ENCODE measurements around the gene SLC9B2. TPM values are rescaled to one million over a fixed set of nuclear protein-coding genes. Genes with fewer than 3 reads are reported as not detected.
"Not testable (repeated sequence)": the region's sequence is repeated elsewhere in the genome, so short reads cannot be mapped to it uniquely, and the experiment has no call there.

Gene SLC9B2
- total and polyA plus RNA-seq, 5 donors, result 5.0 to 12.7 (median 8.5) TPM

- peak in 2 of 3 donors; percentile 44 to 55 for DNase-seq
- ATAC-seq, result peak; percentile 47 to 52
- WGBS, result 48% methylated on average over 8 of the region's 8 CpGs
- no peaks in the 10 kb centered on the region for H3K4me1 ChIP-seq (ENCODE audit: control insufficient read depth, insufficient read depth, low read length)
- no peaks in the 10 kb centered on the region for H3K27me3 ChIP-seq (ENCODE audit: control insufficient read depth, insufficient read depth)
- H3K4me3 ChIP-seq (ENCODE audit: low read length), result peak overlapping the region; percentile 64
- no peaks in the 10 kb centered on the region for H3K9me3 ChIP-seq (ENCODE audit: control insufficient read depth, low read length)
- H3K27ac ChIP-seq (ENCODE audit: low read length), result peak overlapping the region; percentile 83
- intact Hi-C loops (cut with DNase I), result loop anchor here in 1 of 4 donors (10.0 kb wide), 1 partner anchor 564 kb away; no protein-coding TSS in a partner anchor
Measured at GRCh38 chr4:103018391-103019307, 57.9 kb downstream of the SLC9B2 start.

GRCh38 chr4:103012551-103012950, 64.0 kb downstream of the SLC9B2 start:
- intact Hi-C loops (cut with DNase I), result loop anchor here in 3 of 4 donors (5.0 to 10.0 kb wide), 3 partner anchors 390 to 565 kb away; no protein-coding TSS in a partner anchor
- H3K4me1 ChIP-seq (ENCODE audit: control insufficient read depth, insufficient read depth, low read length), result peaks cover 3% of the 10 kb centered on the region
- no peak for DNase-seq
- H3K27ac ChIP-seq (ENCODE audit: low read length), result no peak overlapping the region
- no peak overlapping the region for H3K4me3 ChIP-seq (ENCODE audit: low read length)
- H3K27me3 ChIP-seq (ENCODE audit: control insufficient read depth, insufficient read depth), result no peaks in the 10 kb centered on the region
- no peaks in the 10 kb centered on the region for H3K9me3 ChIP-seq (ENCODE audit: control insufficient read depth, low read length)
- peak in 1 of 2 donors; percentile 17 for ATAC-seq

- WGBS, result 65% methylated on average over 1 of the region's 1 CpG
- Histone ChIP-seq H3K4me1 (ENCODE audit: control insufficient read depth, insufficient read depth, low read length) (peaks cover 3% of the 10 kb centered on the region), H3K27me3 (ENCODE audit: control insufficient read depth, insufficient read depth) (no peaks in the 10 kb centered on the region), H3K4me3 (ENCODE audit: low read length) (no peak overlapping the region), H3K9me3 (ENCODE audit: control insufficient read depth, low read length) (no peaks in the 10 kb centered on the region), H3K27ac (ENCODE audit: low read length) (no peak overlapping the region)
- DNase-seq, result no peak
- intact Hi-C loops (cut with DNase I), result loop anchor here in 3 of 4 donors (5.0 to 10.0 kb wide), 3 partner anchors 390 to 565 kb away; no protein-coding TSS in a partner anchor
- peak in 1 of 2 donors; percentile 47 for ATAC-seq
Measured at GRCh38 chr4:103012060-103012459, 64.5 kb downstream of the SLC9B2 start.

- Histone ChIP-seq H3K9me3 (ENCODE audit: control insufficient read depth, low read length) (no peaks in the 10 kb centered on the region), H3K27me3 (ENCODE audit: control insufficient read depth, insufficient read depth) (no peaks in the 10 kb centered on the region), H3K4me1 (ENCODE audit: control insufficient read depth, insufficient read depth, low read length) (peaks cover 3% of the 10 kb centered on the region), H3K4me3 (ENCODE audit: low read length) (no peak overlapping the region), H3K27ac (ENCODE audit: low read length) (peak overlapping the region; percentile 6)
- intact Hi-C loops (cut with DNase I), result loop anchor here in 3 of 4 donors (5.0 to 10.0 kb wide), 3 partner anchors 389 to 564 kb away; no protein-coding TSS in a partner anchor
- peak in 2 of 3 donors; percentile 36 to 66 for DNase-seq
- peak; percentile 66 to 75 for ATAC-seq
- WGBS, result 77% methylated on average over 4 of the region's 4 CpGs
Measured at GRCh38 chr4:103011378-103012025, 65.1 kb downstream of the SLC9B2 start.

- WGBS, result 95% methylated on average over 1 of the region's 1 CpG
- Histone ChIP-seq H3K4me1 (ENCODE audit: control insufficient read depth, insufficient read depth, low read length) (peaks cover 3% of the 10 kb centered on the region), H3K27ac (ENCODE audit: low read length) (no peak overlapping the region), H3K27me3 (ENCODE audit: control insufficient read depth, insufficient read depth) (no peaks in the 10 kb centered on the region), H3K9me3 (ENCODE audit: control insufficient read depth, low read length) (no peaks in the 10 kb centered on the region), H3K4me3 (ENCODE audit: low read length) (no peak overlapping the region)
- intact Hi-C loops (cut with DNase I), result loop anchor here in 3 of 4 donors (5.0 to 10.0 kb wide), 3 partner anchors 389 to 564 kb away; no protein-coding TSS in a partner anchor
- ATAC-seq (no peak), DNase-seq (no peak)
Measured at GRCh38 chr4:103010804-103011203, 65.8 kb downstream of the SLC9B2 start.

- Histone ChIP-seq H3K27me3 (ENCODE audit: control insufficient read depth, insufficient read depth) (no peaks in the 10 kb centered on the region), H3K4me3 (ENCODE audit: low read length) (no peak overlapping the region), H3K27ac (ENCODE audit: low read length) (no peak overlapping the region), H3K9me3 (ENCODE audit: control insufficient read depth, low read length) (no peaks in the 10 kb centered on the region), H3K4me1 (ENCODE audit: control insufficient read depth, insufficient read depth, low read length) (peaks cover 3% of the 10 kb centered on the region)
- ATAC-seq (peak; percentile 81 to 85), DNase-seq (peak in 1 of 3 donors; percentile 38)
- intact Hi-C loops (cut with DNase I), result loop anchor here (2.0 to 10.0 kb wide), 4 partner anchors 387 to 564 kb away; no protein-coding TSS in a partner anchor
- WGBS, result 68% methylated on average over 15 of the region's 15 CpGs
Measured at GRCh38 chr4:103008875-103009729, 67.5 kb downstream of the SLC9B2 start.

- H3K4me3 ChIP-seq (ENCODE audit: low read length), result no peak overlapping the region
- H3K9me3 ChIP-seq (ENCODE audit: control insufficient read depth, low read length), result no peaks in the 10 kb centered on the region
- ATAC-seq (no peak), DNase-seq (no peak)
- no peak overlapping the region for H3K27ac ChIP-seq (ENCODE audit: low read length)
- WGBS, result 62% methylated on average over 2 of the region's 2 CpGs
- H3K4me1 ChIP-seq (ENCODE audit: control insufficient read depth, insufficient read depth, low read length), result no peaks in the 10 kb centered on the region
- H3K27me3 ChIP-seq (ENCODE audit: control insufficient read depth, insufficient read depth), result no peaks in the 10 kb centered on the region
- intact Hi-C loops (cut with DNase I), result loop anchor here in 2 of 4 donors (10.0 kb wide), 2 partner anchors 548 to 558 kb away; no protein-coding TSS in a partner anchor
Measured at GRCh38 chr4:103002551-103002950, 74.0 kb downstream of the SLC9B2 start.

GRCh38 chr4:102994803-102995202, 81.8 kb downstream of the SLC9B2 start:
- 81% methylated on average over 1 of the region's 1 CpG for WGBS

GRCh38 chr4:102993985-102994384, 82.6 kb downstream of the SLC9B2 start:
- H3K27ac ChIP-seq (ENCODE audit: low read length); H3K4me1 ChIP-seq (ENCODE audit: control insufficient read depth, insufficient read depth, low read length); H3K4me3 ChIP-seq (ENCODE audit: low read length); H3K9me3 ChIP-seq (ENCODE audit: control insufficient read depth, low read length); DNase-seq; H3K27me3 ChIP-seq (ENCODE audit: control insufficient read depth, insufficient read depth); intact Hi-C loops (cut with DNase I); ATAC-seq: not testable (repeated sequence)

More at GRCh38 chr4:102994803-102995202, 81.8 kb downstream of the SLC9B2 start:
- Histone ChIP-seq H3K9me3 (ENCODE audit: control insufficient read depth, low read length) (no peaks in the 10 kb centered on the region), H3K27me3 (ENCODE audit: control insufficient read depth, insufficient read depth) (no peaks in the 10 kb centered on the region), H3K4me3 (ENCODE audit: low read length) (no peak overlapping the region), H3K27ac (ENCODE audit: low read length) (no peak overlapping the region), H3K4me1 (ENCODE audit: control insufficient read depth, insufficient read depth, low read length) (no peaks in the 10 kb centered on the region)
- intact Hi-C loops (cut with DNase I), result no loop called here
- DNase-seq, result no peak
- ATAC-seq, result no peak

- no peaks in the 10 kb centered on the region for H3K27me3 ChIP-seq (ENCODE audit: control insufficient read depth, insufficient read depth)
- ATAC-seq, result no peak
- intact Hi-C loops (cut with DNase I), result no loop called here
- H3K4me3 ChIP-seq (ENCODE audit: low read length), result no peak overlapping the region
- no peak for DNase-seq
- H3K4me1 ChIP-seq (ENCODE audit: control insufficient read depth, insufficient read depth, low read length), result no peaks in the 10 kb centered on the region
- 100% methylated on average over 1 of the region's 1 CpG for WGBS
- no peak overlapping the region for H3K27ac ChIP-seq (ENCODE audit: low read length)
- no peaks in the 10 kb centered on the region for H3K9me3 ChIP-seq (ENCODE audit: control insufficient read depth, low read length)
Measured at GRCh38 chr4:102988429-102989020, 88.0 kb downstream of the SLC9B2 start.

Data from right cardiac atrium (tissue), 5 donors.